Stimulated activated CD4-positive, alpha-beta T cell treated with anti-CD3 and anti-CD28 coated beads, Interleukin-4, amount 100 ng/mL, for 4 hours (primary cell): ENCODE results near the gene TLX1.
"Not testable (repeated sequence)": the region's sequence is repeated elsewhere in the genome, so short reads cannot be mapped to it uniquely, and the experiment has no call there.

Experiments used
- DNase-seq, 2 experiments: peaks; one replicate each; pipeline ENCODE4 v3.0.0-alpha.2; 2020

The TLX1 gene

DNA sequence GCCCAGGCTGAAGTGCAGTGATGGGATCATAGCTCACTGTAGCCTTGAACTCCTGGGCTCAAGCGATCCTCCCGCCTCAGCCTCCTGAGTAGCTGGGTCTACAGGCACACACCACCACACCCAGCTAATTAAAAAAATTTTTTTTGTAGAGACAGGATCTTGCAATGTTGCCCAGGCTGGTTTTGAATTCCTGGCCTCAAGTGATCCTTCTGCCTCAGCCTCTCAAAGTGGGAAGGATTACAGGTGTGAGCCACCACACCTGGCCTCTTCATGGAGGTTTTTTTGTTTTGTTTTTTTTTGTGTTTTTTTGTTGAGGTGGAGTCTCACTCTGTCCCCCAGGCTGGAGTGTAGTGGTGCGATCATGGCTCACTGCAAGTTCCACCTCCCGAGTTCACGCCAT lies 23.4 kb downstream of the TLX1 start:
- not testable (repeated sequence) for DNase-seq

DNA sequence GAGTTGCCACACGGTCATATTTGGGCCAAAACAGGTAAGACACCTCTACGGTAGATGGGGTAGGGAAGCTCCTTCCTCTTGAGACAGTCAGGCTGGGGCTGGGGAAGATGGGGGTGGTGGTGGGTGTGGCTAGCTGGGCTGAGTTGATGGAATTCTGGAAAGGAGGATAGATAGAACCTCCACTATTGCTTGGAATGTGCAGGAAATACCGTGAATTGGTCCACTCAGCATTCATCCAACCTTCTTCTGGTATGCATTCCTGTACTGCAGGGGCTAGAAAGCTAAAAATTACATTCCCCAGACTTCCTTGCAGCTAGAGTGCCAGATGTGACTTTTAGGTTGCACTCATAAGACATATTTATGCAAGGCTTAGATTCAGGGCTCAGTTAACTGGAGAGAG lies 24.8 kb downstream of the TLX1 start:
- DNase-seq: no peak

DNA sequence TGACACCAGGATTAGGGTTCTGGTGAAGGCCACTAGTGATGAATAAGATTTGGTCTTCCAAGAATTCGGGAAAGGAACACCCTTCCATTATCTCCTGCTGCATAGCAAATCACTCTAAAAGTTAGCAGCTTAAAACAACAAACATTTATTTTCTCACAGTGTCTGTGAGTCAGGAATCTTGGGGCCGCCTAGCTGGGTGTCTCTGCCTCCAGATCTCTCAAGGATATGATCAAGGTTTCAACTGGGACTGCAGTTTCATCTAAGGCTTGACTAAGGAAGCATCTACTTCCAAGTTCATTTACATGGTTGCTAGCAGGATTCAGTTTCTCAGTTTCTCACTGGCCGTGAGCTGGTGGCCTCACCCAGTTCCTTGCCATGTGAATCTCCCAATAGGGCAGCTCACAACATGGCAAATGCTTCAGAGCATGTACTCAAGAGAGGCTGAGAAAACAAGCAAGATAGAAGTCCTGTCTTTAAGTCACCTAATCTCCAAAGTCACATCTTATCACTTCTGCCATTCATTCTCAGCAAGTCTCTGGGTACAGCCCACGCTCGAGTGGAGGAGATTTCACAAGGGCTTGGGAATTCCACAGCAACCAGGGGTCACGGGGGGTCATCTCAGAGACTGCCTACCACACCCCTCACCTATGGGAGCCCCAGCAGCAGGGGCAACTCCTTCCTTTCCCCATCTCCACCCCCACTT lies 26.8 kb downstream of the TLX1 start:
- no peak for DNase-seq

DNA sequence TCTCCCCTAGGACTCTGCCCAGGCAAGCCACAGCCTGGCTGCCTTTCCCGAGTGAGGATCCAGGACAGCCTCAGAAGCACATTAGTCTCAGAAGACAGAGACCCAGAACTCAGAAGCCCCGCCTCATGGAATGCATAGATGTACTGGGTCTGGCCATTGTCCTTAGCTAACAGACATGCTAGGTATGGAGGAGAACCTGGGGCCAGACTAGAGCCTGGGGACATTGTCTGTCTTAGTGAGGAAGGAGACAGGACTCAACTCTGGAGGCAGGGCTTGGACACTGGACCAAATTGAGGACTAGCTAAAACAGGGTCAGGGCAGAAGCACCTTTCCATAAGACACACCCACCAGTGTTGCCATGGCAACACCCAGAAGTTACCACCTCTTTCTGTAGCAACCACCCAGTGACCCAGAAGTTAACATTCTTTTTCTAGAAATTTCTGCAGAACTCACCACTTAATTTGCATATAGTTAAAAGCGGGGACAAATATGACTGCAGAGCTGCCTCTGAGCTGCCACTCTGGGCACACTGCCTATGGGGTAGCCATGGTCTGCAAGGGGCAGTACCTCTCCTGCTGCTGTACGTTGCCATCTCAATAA lies 27.5 kb downstream of the TLX1 start:
- no peak for DNase-seq

DNA sequence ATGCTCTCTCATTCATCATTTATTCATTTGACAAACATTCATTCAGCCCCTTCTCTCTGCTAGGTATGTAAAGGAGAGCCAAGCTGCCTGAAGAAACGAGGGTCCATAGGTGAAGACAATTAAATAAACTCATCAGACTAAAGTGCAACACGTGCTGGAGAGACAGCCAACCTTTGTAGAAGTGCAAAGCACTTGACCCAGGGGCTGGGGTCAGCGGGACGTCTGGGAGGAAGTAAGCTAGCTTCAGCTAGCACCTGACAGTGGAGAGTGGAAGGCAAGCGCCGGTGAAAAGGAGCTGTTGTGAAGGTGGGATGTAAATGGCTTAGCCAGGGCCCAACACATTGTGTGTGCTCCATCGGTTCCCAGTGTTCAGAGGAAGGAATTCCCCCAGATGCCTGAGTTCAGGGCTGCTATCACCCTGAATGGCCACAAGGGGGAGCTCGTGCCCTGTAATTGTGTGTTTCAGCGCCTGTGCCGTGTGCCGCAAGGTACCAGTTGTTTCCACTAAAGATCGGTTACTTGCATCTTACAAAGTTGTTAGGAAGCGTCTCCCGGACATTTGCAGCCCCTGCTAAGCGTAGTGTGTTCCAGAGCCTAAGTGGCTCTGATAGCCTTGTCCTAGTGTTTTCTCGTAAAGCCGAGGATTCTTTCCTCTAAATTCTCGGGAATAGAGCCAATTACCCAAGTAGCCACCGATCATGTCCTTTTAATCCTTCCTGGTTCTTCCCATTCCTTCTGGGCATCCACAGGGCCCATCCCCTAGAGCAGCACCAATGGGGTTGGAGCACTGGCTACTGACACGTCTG lies 30.6 kb downstream of the TLX1 start:
- peak; percentile 57 to 60 for DNase-seq

DNA sequence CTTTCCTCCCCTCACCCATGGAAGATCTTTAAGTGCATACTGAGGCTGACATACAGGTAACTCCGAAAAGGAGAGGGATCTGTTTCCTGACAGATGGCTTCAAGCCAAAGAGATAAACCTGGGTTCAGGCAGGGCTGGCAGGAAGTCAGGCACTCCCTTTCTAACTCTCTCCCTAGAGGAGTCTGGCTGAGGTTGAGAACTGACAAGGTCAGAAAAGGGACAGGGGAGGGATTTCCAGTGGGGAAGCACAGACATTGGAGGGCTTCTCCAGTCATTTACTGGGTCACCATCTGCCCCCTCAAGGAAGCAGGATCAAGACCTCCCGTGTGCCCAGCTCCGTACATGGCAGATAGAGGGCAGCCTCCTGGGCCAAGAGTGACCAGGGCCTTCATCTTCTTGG lies 31.6 kb downstream of the TLX1 start:
- no peak for DNase-seq

DNA sequence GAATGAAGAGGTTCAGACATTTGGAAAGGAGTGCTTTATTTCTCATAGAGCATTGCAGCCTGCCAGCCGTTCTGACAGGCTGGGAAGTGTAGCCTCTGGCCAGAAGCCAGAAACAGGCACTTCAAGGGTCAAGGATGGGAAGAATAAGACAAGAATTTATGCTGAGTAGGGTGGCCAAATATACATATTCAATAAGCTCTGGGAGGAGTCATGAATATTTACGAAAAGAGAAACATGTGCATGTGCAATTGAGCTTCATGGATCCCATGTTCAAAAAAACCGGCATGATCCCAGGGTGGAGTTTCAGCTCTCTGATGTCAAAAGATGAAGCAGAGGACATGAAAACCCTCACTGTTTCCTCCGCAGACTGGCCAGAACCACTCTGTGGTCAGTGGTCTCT lies 32.9 kb downstream of the TLX1 start:
- no peak for DNase-seq

DNA sequence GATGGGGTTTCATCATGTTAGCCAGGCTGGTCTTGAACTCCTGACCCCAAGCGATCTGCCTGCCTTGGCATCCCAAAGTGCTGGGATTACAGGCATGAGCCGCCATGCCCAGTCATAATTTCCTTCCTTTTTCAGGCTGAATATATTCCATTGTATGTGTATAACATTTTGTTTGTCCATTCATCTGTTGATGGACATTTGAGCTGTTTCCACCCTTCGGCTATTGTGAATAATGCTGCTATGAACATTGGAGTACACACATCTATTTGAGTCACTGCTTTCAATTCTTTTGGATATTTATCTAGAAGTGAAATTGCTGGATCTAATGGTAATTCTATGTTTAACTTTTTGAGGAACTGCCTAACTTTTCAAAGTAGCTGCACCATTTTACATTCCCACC lies 34.6 kb downstream of the TLX1 start:
- DNase-seq: no peak

DNA sequence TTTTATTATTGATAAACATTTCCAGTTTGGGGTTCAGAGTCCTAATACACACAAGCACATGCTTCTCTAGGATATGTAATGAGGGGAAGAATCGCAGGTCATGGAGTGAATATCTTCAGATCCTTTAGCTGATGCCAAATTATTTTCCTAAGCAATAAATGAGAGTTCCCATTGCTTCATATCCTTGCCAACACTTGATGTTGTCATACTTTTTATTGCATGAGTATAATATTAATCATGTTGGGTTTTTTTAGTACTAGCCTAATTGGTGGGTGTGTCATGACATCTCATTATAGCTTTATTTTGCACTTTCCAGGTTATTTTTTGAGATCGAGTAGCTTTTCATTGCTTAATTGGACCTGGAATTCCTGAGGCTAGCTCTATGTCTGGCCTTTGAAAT lies 35.3 kb downstream of the TLX1 start:
- DNase-seq: no peak

DNA sequence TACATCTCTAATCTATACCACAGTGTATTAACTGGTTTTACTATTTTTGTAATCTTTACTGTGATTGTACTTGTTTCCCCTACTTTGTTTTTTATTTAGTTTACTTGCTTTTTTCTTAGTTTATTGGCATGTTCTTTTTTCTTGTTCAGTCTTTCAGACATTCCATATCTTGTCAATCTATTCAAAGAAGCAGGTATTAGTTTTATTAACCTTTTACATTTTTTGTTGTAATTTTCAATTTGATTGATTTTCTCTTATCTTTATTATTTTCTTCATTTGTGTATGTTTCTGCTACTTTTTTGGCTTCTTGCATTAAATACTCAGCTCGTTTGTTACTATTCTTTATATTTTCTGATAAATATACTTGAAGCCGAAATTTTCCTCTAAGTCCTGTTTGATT lies 41.6 kb downstream of the TLX1 start:
- no peak for DNase-seq

DNA sequence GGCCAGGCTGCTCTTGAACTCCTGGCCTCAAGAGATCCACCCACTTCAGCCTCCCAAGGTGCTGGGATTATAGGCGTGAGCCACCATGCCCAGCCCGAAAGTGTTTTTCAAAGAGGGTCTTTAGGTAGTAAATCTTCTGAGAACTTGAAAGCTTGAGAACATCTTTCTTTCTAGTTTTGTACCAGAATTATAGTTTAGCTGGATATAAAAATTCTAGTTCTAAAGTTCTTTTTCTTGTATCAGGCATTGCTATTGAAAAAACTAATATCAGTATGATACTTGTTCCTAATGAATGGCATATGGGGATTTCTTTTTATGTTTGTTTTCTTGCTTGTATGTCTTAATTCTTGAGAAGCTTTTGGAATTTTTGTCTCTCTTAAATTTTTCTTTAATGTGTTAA lies 43.2 kb downstream of the TLX1 start:
- no peak for DNase-seq

DNA sequence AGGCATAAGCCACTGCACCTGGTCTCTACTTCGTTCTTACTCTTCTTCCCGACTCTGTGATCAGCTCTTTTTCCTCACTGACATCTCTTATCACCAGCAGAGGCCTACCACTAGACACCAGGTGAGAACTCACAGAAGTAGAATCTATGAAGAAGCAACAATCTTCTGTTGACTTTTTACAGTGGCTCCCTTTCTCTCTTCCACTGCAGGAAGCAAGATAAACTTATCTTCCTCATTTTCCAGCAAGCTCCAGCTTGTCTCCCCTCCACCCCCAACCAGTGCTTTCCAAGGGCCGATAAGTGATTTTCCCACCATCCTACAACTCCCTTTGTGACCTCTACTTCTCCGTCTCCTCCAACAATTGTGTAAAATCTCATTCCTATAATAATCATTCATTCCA lies 45.5 kb downstream of the TLX1 start:
- no peak for DNase-seq

DNA sequence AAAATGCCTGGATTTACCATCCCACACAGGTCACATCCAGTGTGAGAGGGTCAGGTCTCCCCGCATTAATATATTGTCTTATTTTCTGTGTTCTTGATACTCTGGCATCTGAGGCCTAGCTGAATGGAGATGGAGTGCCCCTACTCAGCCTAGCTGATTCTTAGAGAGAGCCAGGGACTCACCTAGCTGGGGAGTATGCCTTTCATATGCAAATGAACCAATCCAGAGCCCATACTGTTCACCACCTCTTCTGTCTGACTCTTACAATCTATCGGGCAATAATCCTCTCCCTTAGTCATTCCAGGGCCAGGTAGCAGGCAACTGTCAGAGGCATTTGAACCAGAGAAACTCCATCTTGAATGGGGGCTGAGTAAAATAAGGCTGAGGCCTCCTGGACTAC lies 51.8 kb downstream of the TLX1 start:
- no peak for DNase-seq

DNA sequence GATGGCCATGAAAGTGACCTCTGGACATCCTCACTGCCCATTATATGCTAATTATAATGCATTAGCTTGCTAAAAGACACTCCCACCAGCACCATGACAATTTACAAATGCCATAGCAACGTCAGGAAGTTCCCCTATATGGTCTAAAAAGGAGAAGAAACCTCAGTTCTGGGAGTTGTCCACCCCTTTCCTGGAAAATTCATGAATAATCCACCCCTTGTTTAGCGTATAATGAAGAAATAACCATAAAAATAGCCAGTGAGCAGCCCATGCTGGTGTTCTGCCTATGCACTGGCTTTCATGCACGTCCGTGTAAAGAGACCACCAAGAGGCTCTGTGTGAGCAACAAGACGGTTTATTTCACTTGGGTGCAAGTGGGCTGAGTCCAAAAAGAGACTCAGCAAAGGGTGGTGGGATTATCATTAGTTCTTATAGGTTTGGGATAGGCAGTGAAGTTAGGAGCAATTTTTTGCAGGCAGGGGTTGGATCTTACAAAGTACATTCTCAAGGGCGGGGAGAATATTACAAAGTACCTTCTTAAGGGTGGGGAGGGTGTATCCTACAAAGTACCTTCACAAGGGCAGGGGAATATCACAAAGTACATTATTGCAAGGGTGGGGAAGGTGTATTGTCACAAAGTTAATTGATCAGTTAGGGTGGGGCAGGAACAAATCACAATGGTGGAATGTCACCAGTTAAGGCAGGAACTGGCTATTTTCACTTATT lies 52.5 kb downstream of the TLX1 start:
- no peak for DNase-seq
